H9 (cell line): ENCODE data around the gene MYO15B. TPM values are rescaled to one million over a fixed set of nuclear protein-coding genes. Genes with fewer than 3 reads are reported as not detected.
A peak's percentile ranks its signal among the peaks of the same experiment; 100 is the strongest.
"Not testable (repeated sequence)": the region's sequence is repeated elsewhere in the genome, so short reads cannot be mapped to it uniquely, and the experiment has no call there.

Experiments used
- DNase-seq: peaks from one replicate; pipeline ENCODE4 v3.0.0-alpha.2; 2017
- H2AFZ ChIP-seq: one replicate; pipeline ENCODE4 v1.6.1; 2013; ENCODE audit warnings: mild to moderate bottlenecking, low read length, control low read depth, moderate library complexity
- H2AK5ac ChIP-seq: 2 replicates; pipeline ENCODE4 v1.6.1; 2013; ENCODE audit warnings: low read length, control low read depth, mixed read lengths; ENCODE audit not compliant: insufficient read length
- H2BK120ac ChIP-seq: one replicate; pipeline ENCODE4 v1.6.1; 2013; ENCODE audit warnings: low read depth, mild to moderate bottlenecking, low read length, control low read depth, inconsistent platforms; ENCODE audit not compliant: poor library complexity, severe bottlenecking
- H2BK12ac ChIP-seq: 2 replicates; pipeline ENCODE4 v1.6.1; 2013; ENCODE audit warnings: low read length, control low read depth, mixed read lengths, low read depth; ENCODE audit not compliant: insufficient read length
- H2BK15ac ChIP-seq: 2 replicates; pipeline ENCODE4 v1.6.1; 2013; ENCODE audit warnings: low read depth, low read length, control low read depth
- H2BK20ac ChIP-seq: one replicate; pipeline ENCODE4 v1.6.1; 2013; ENCODE audit warnings: low read depth, mild to moderate bottlenecking, low read length, control low read depth, inconsistent platforms; ENCODE audit not compliant: poor library complexity, severe bottlenecking
- H2BK5ac ChIP-seq: 2 replicates; pipeline ENCODE4 v1.6.1; 2013; ENCODE audit warnings: low read length, control low read depth, mixed read lengths; ENCODE audit not compliant: insufficient read length
- H3K14ac ChIP-seq: 2 replicates; pipeline ENCODE4 v1.6.1; 2013; ENCODE audit warnings: low read length, control low read depth; ENCODE audit not compliant: insufficient read depth
- H3K18ac ChIP-seq: 2 replicates; pipeline ENCODE4 v1.6.1; 2013; ENCODE audit warnings: low read depth, mild to moderate bottlenecking, mixed read lengths, low read length, control low read depth; ENCODE audit not compliant: insufficient read length
- H3K23ac ChIP-seq: 2 replicates; pipeline ENCODE4 v1.6.1; 2013; ENCODE audit warnings: low read length, control low read depth, mixed read lengths, low read depth; ENCODE audit not compliant: insufficient read length
- H3K23me2 ChIP-seq: 2 replicates; pipeline ENCODE4 v1.6.1; 2013; ENCODE audit warnings: low read depth, mild to moderate bottlenecking, mixed read lengths, low read length, control low read depth; ENCODE audit not compliant: insufficient read length, poor library complexity, severe bottlenecking
- H3K27ac ChIP-seq: 2 replicates; pipeline ENCODE4 v1.5.1; 2013; ENCODE audit warnings: low read length, control low read depth, mixed read lengths, low read depth; ENCODE audit not compliant: insufficient read length
- H3K27me3 ChIP-seq: 2 replicates; pipeline ENCODE4 v1.6.1; 2013; ENCODE audit warnings: low read length, control low read depth, inconsistent platforms; ENCODE audit not compliant: insufficient read depth
- H3K4ac ChIP-seq: 2 replicates; pipeline ENCODE4 v1.6.1; 2013; ENCODE audit warnings: low read depth, mild to moderate bottlenecking, control low read depth, inconsistent platforms, low read length, moderate library complexity
- H3K4me1 ChIP-seq: 2 replicates; pipeline ENCODE4 v1.6.1; 2013; ENCODE audit warnings: low read length, control low read depth, inconsistent platforms; ENCODE audit not compliant: insufficient read depth
- H3K4me2 ChIP-seq: 2 replicates; pipeline ENCODE4 v1.6.1; 2013; ENCODE audit warnings: low read length, control low read depth, mixed read lengths; ENCODE audit not compliant: insufficient read length, insufficient read depth
- H3K56ac ChIP-seq: 2 replicates; pipeline ENCODE4 v1.6.1; 2013; ENCODE audit warnings: low read depth, mild to moderate bottlenecking, mixed read lengths, low read length, control low read depth; ENCODE audit not compliant: insufficient read length
- H3K79me1 ChIP-seq: 2 replicates; pipeline ENCODE4 v1.6.1; 2013; ENCODE audit warnings: low read depth, mild to moderate bottlenecking, moderate library complexity, low read length, control low read depth, inconsistent platforms; ENCODE audit not compliant: insufficient read depth, poor library complexity, severe bottlenecking
- H3K79me2 ChIP-seq: 2 replicates; pipeline ENCODE4 v1.6.1; 2013; ENCODE audit warnings: low read length, control low read depth, inconsistent platforms; ENCODE audit not compliant: insufficient read depth
- H3K9ac ChIP-seq: 2 replicates; pipeline ENCODE4 v1.6.1; 2013; ENCODE audit warnings: low read length, control low read depth, mixed read lengths; ENCODE audit not compliant: insufficient read length; ENCODE audit errors: extremely low read depth
- H3K9me3 ChIP-seq: one replicate; pipeline ENCODE4 v1.6.1; 2013; ENCODE audit warnings: low read depth, low read length, inconsistent platforms; ENCODE audit not compliant: control insufficient read depth
- H3T11ph ChIP-seq: one replicate; pipeline ENCODE4 v1.6.1; 2013; ENCODE audit warnings: mild to moderate bottlenecking, low read length, control low read depth, inconsistent platforms
- H4K20me1 ChIP-seq: one replicate; pipeline ENCODE4 v1.6.1; 2013; ENCODE audit not compliant: control insufficient read depth, insufficient read length, insufficient read depth
- H4K5ac ChIP-seq: 2 replicates; pipeline ENCODE4 v1.6.1; 2013; ENCODE audit warnings: low read depth, mild to moderate bottlenecking, mixed read lengths, low read length, control low read depth; ENCODE audit not compliant: insufficient read length
- H4K8ac ChIP-seq: replicated peaks from 2 replicates; pipeline ENCODE4 v1.6.1; 2013; ENCODE audit warnings: low read length, control low read depth, mixed read lengths, low read depth; ENCODE audit not compliant: insufficient read length
- H4K91ac ChIP-seq: 2 replicates; pipeline ENCODE4 v1.6.1; 2013; ENCODE audit warnings: low read depth, mild to moderate bottlenecking, moderate library complexity, mixed read lengths, low read length, control low read depth; ENCODE audit not compliant: insufficient read length
- H3K27ac Mint-ChIP-seq, 3 experiments: 2 replicates in 2 of 3; 3 replicates in 1 of 3; pipeline ENCODE4 v1.8.0; 2020 to 2021; ENCODE audit warnings: mixed read lengths in 3 of 3, mild to moderate bottlenecking in 1 of 3, moderate library complexity in 1 of 3
- H3K27me3 Mint-ChIP-seq: 2 replicates; pipeline ENCODE4 v1.8.0; 2021; ENCODE audit warnings: low read depth, mild to moderate bottlenecking, moderate library complexity, mixed read lengths
- H3K36me3 Mint-ChIP-seq, 3 experiments: 2 replicates in 2 of 3; 3 replicates in 1 of 3; pipeline ENCODE4 v1.8.0; 2020 to 2021; ENCODE audit warnings: low read depth in 3 of 3, mixed read lengths in 3 of 3; ENCODE audit not compliant: insufficient read depth in 1 of 3
- H3K4me1 Mint-ChIP-seq, 2 experiments: 2 replicates each; pipeline ENCODE4 v1.8.0; 2020; ENCODE audit warnings: mixed read lengths in 2 of 2
- H3K4me3 Mint-ChIP-seq, 2 experiments: 2 replicates in 1 of 2; 3 replicates in 1 of 2; pipeline ENCODE4 v1.8.0; 2020 to 2021; ENCODE audit warnings: mild to moderate bottlenecking in 2 of 2, mixed read lengths in 2 of 2, moderate library complexity in 1 of 2
- H3K9me3 Mint-ChIP-seq, 2 experiments: 2 replicates in 1 of 2; 3 replicates in 1 of 2; pipeline ENCODE4 v1.8.0; 2020; ENCODE audit warnings: mild to moderate bottlenecking in 2 of 2, mixed read lengths in 2 of 2, moderate library complexity in 1 of 2
- WGBS: extraction: QIAGEN DNeasy Blood & Tissue Kit; methylation state at CpG from one replicate; pipeline ENCODE4 v1.1.7; 2013; ENCODE audit warnings: missing lambda C conversion rate, low lambda C conversion rate, mixed read lengths; ENCODE audit not compliant: insufficient read length; ENCODE audit errors: extremely low coverage; 5-methylcytosine and 5-hydroxymethylcytosine counted together
- total RNA-seq: library from RNA; stranded (reverse); gene quantifications from 2 replicates; pipeline ENCODE4 v1.2.1, GENCODE V29; 2021
- TF ChIP-seq, protein P1 (sequence below): fragments of 200-600 bp; sonication (generic); conservative IDR thresholded peaks from 3 replicates; pipeline ENCODE4 v1.8.0; 2021; ENCODE audit warnings: antibody characterized with exemption, mild to moderate bottlenecking

MYO15B gene
- total RNA-seq, 1 experiment from 2014 or later: 41.9 TPM

DNA sequence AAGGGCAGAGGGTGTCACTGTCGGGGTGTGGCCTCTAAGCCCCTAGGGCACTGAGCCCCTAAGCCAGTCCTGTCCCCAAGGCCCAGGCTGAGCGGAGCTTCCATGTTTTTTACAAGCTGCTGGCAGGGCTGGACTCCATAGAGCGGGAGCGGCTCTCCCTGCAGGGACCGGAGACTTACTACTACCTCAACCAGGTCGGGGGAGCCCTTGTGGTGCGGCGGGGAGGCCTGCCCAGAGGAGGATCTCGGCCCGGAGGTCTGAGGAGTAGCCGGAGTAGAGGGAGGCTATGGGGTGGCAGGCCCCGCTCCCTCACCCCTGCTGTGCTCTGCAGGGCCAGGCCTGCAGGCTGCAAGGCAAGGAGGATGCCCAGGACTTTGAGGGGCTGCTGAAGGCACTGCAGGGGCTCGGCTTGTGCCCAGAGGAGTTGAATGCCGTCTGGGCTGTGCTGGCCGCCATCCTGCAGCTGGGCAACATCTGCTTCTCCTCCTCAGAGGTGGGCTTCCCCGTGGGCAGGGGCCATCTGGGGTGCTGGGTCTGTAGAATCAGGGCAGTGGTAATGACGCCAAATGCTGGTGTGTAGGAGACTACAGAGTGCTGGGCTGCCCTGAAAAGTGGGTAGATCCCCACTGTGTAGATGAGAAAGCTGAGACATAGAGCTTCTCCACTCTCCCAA lies 4.9 kb downstream of the MYO15B start:
- TF ChIP-seq, protein P1, sequence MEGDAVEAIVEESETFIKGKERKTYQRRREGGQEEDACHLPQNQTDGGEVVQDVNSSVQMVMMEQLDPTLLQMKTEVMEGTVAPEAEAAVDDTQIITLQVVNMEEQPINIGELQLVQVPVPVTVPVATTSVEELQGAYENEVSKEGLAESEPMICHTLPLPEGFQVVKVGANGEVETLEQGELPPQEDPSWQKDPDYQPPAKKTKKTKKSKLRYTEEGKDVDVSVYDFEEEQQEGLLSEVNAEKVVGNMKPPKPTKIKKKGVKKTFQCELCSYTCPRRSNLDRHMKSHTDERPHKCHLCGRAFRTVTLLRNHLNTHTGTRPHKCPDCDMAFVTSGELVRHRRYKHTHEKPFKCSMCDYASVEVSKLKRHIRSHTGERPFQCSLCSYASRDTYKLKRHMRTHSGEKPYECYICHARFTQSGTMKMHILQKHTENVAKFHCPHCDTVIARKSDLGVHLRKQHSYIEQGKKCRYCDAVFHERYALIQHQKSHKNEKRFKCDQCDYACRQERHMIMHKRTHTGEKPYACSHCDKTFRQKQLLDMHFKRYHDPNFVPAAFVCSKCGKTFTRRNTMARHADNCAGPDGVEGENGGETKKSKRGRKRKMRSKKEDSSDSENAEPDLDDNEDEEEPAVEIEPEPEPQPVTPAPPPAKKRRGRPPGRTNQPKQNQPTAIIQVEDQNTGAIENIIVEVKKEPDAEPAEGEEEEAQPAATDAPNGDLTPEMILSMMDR: no peak
- no peaks in the 10 kb centered on the region; the same call in 1 of the 2 replicates for H3K27me3 Mint-ChIP-seq
- no peak overlapping the region for H2BK12ac ChIP-seq

DNA sequence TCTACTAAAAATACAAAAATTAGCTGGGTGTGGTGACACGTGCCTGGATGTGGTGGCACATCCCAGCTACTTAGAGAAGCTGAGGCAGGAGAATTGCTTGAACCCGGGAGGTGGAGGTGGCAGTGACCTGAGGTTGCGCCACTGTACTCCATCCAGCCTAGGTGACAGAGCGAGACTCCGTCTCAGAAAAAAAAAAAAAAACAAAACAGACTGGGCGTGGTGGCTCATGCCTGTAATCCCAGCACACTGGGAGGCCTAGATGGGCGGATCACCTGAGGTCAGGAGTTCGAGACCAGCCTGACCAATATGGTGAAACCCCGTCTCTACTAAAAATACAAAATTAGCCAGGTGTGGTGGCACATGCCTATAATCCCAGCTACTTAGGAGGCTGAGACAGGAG lies 5.8 kb downstream of the MYO15B start:
- H3K4me1 Mint-ChIP-seq, H3K9me3 ChIP-seq, H3K23me2 ChIP-seq, H3K14ac ChIP-seq, H4K5ac ChIP-seq, H3K23ac ChIP-seq, H3K56ac ChIP-seq, H3K4me1 ChIP-seq, H2BK120ac ChIP-seq, H3K4ac ChIP-seq, H2BK15ac ChIP-seq, H3K9ac ChIP-seq, H3K27ac ChIP-seq, H3K79me1 ChIP-seq, H3K79me2 ChIP-seq, H2AFZ ChIP-seq, H3K27ac Mint-ChIP-seq, H3K4me2 ChIP-seq, H2BK20ac ChIP-seq, H2BK12ac ChIP-seq, H3T11ph ChIP-seq, H3K27me3 Mint-ChIP-seq, H2BK5ac ChIP-seq, H2AK5ac ChIP-seq, H4K8ac ChIP-seq, DNase-seq, H3K36me3 Mint-ChIP-seq, H4K91ac ChIP-seq, H3K4me3 Mint-ChIP-seq, H4K20me1 ChIP-seq, H3K27me3 ChIP-seq, H3K18ac ChIP-seq, H3K9me3 Mint-ChIP-seq: not testable (repeated sequence)
- WGBS: no CpG with 5 or more reads among the region's 9 CpGs

More for the DNA sequence above, 4.9 kb downstream of the MYO15B start:
- H3K14ac ChIP-seq: no peak overlapping the region
- no peak overlapping the region for H3T11ph ChIP-seq
- Mint-ChIP-seq H3K4me1 (no peaks in the 10 kb centered on the region; a peak in 2 of 4 replicates), H3K36me3 (no peaks in the 10 kb centered on the region; a peak in 1 of 7 replicates), H3K4me3 (no peak overlapping the region), H3K27ac (no peak overlapping the region), H3K9me3 (no peaks in the 10 kb centered on the region)
- no peaks in the 10 kb centered on the region for H3K79me2 ChIP-seq
- H4K5ac ChIP-seq: no peak overlapping the region
- no peak overlapping the region for H3K4ac ChIP-seq
- H2BK15ac ChIP-seq: no peak overlapping the region
- H3K27ac ChIP-seq: no peak overlapping the region
- H3K23ac ChIP-seq: no peak overlapping the region
- H2AK5ac ChIP-seq: no peak overlapping the region
- H3K79me1 ChIP-seq: no peaks in the 10 kb centered on the region
- no peak overlapping the region for H4K91ac ChIP-seq
- H3K18ac ChIP-seq: no peak overlapping the region
- no peak overlapping the region for H3K9ac ChIP-seq
- H4K20me1 ChIP-seq: no peaks in the 10 kb centered on the region
- H3K4me2 ChIP-seq: no peak overlapping the region
- H3K23me2 ChIP-seq: peaks cover 10% of the 10 kb centered on the region
- WGBS: no CpG with 5 or more reads among the region's 17 CpGs
- H3K4me1 ChIP-seq: 0 out of 2 replicates have a peak, but pooled peaks cover under 1% of the 10 kb centered on the region
- H3K27me3 ChIP-seq: no peaks in the 10 kb centered on the region
- DNase-seq: peak; percentile 31
- no peak overlapping the region for H2BK20ac ChIP-seq
- no peaks in the 10 kb centered on the region for H3K9me3 ChIP-seq
- H4K8ac ChIP-seq: no peak overlapping the region
- no peak overlapping the region for H2BK120ac ChIP-seq
- H3K56ac ChIP-seq: no peak overlapping the region
- H2AFZ ChIP-seq: no peak overlapping the region
- no peak overlapping the region for H2BK5ac ChIP-seq
